GM13977 (cell line): ENCODE results near the gene FSIP1.

Source experiments
- DNase-seq: peaks from one replicate; pipeline ENCODE4 v3.0.0; 2012; ENCODE audit warnings: low spot score
- CTCF ChIP-seq: IDR thresholded peaks from 2 replicates; pipeline ENCODE4 v1.5.1; 2012; ENCODE audit warnings: mild to moderate bottlenecking, control low read depth; ENCODE audit not compliant: insufficient read depth; ENCODE audit errors: extremely low read depth, missing control alignments
- in situ Hi-C: fragments of 300-500 bp; cut with MboI; formaldehyde crosslinking; loops from one replicate; pipeline ENCODE4 v1.12.0; 2022; ENCODE audit warnings: low sequenced_read_pairs, low pct_unique_long_range_greater_than_20kb, mixed read lengths, inconsistent platforms; ENCODE audit not compliant: unreplicated experiment

The FSIP1 gene

DNA sequence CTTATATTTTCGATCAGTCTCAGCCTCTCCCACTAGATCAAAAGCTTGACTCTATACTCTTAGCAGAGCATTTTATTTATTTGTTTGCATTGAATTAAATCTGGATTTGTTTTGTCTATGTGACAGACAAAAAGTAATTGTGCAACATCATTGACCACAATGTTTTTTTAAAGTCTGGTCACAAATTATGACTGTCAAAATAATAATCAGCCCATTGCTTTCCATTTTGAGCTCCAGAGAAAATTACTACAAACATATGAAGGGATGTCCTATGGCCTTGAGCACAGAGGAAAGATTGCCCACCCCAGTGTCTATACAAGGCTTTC is 82.3 kb downstream of the FSIP1 start:
- DNase-seq: no peak
- in situ Hi-C loops: no loop called here
- TF ChIP-seq CTCF: no peak

- in situ Hi-C loops: no loop called here
These were observed 82.9 kb downstream of the FSIP1 start for GRCh38 chr15:39699516-39700374.

DNA sequence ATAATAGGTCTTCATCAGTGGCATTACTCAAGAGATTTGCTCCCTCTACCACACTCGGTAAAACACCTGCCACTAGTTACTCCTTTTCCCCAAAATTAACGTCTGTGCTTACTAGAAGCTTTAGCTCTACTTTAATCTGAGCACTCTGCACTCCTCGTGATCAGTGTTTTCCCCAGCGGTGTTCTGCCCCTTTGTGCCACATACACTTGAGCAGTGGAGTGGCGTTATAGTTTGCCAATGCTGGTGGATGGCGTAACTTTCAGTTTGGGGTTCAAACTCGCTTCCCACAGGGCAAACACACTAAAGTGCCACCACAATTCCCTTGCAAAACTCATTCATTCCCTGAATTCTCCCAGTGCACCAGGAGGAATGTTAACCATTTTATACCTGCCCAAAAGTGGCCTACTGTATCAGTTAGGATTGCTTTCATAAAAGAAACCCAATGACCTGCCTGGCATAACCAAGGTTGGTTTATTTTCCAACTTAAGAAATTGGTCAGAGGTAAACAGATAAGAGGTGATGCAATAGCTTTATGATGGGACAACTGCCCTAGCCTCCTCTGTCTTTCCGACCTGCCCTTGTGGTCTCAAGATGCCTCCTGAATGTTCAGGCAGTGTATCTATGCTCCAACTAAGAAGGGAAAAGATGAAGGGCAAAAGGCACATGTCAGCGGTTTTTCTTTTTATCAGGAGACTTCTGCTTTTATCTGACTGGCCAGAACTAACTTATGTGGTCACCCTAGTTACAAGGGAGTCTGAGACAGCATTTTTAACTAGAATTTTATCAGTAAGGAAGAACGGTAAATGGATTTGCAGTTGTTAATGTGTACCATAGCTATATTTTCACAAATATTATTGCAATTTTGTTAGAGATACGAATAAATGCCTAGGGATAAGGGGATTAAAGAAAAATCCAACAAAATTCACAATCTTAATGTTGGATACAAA is 83.9 kb downstream of the FSIP1 start:
- no peak for TF ChIP-seq CTCF
- DNase-seq: no peak
- in situ Hi-C loops: no loop called here

More at GRCh38 chr15:39699516-39700374, 82.9 kb downstream of the FSIP1 start:
- no peak for TF ChIP-seq CTCF
- no peak for DNase-seq

GRCh38 chr15:39697509-39697908 is 85.1 kb downstream of the FSIP1 start:
- DNase-seq: no peak
- in situ Hi-C loops: no loop called here
- no peak for TF ChIP-seq CTCF

- no peak for TF ChIP-seq CTCF
- no peak for DNase-seq
- in situ Hi-C loops: no loop called here
These were observed 86.8 kb downstream of the FSIP1 start for GRCh38 chr15:39695793-39696192.

GRCh38 chr15:39692356-39693327 is 90.0 kb downstream of the FSIP1 start:
- in situ Hi-C loops: no loop called here
- no peak for DNase-seq
- TF ChIP-seq CTCF: no peak
